Endothelial cell of umbilical vein (primary cell): ENCODE data around the gene RTL3. TPM values are rescaled to one million over a fixed set of nuclear protein-coding genes. Genes with fewer than 3 reads are reported as not detected.

ENCODE experiments used
- BruUV-seq: library from RNA; stranded (reverse); fragments of 400-500 nt; replicated peaks from 2 replicates; lab custom pipeline; 2021; lab: Mats Ljungman, UMichigan
- CTCF ChIA-PET: fragments of 300-600, 350-600 bp; sonication (Branson Sonifier 250); formaldehyde crosslinking; loops from one replicate; lab custom pipeline; 2021; ENCODE audit warnings: antibody characterized with exemption, inconsistent platforms; lab: Charles Lee
- POLR2A ChIA-PET: fragments of 300-600, 350-600 bp; sonication (Branson Sonifier 250); formaldehyde crosslinking; loops from one replicate; lab custom pipeline; 2021; ENCODE audit warnings: antibody characterized with exemption, inconsistent platforms; lab: Charles Lee
- DNase-seq: peaks from one replicate; pipeline ENCODE4 v3.0.0-alpha.2; 2011; ENCODE audit warnings: low read depth, low spot score
- FAIRE-seq: peaks from 2 replicates; lab custom pipeline; 2011; peaks lifted over from hg19 to GRCh38; lab: Jason Lieb, UNC
- H2AFZ ChIP-seq: 2 replicates; pipeline ENCODE4 v1.6.0; 2012; ENCODE audit warnings: low read depth, low read length, control low read depth, inconsistent platforms
- H3K27ac ChIP-seq: 2 replicates; pipeline ENCODE4 v1.5.1; 2011; ENCODE audit warnings: low read depth, mild to moderate bottlenecking, control low read depth, low read length, moderate library complexity; ENCODE audit not compliant: insufficient read depth
- H3K27me3 ChIP-seq, 2 experiments: 2 replicates each; pipeline versions ENCODE4 v1.6.0 to v1.6.1; 2011; ENCODE audit warnings: low read length in 2 of 2, mixed read lengths in 1 of 2; ENCODE audit not compliant: control insufficient read depth in 2 of 2, insufficient read depth in 2 of 2
- H3K36me3 ChIP-seq, 2 experiments: 2 replicates in 1 of 2; 3 replicates in 1 of 2; pipeline ENCODE4 v1.5.1; 2011; ENCODE audit warnings: low read length in 2 of 2, mild to moderate bottlenecking in 1 of 2, moderate library complexity in 1 of 2; ENCODE audit not compliant: control insufficient read depth in 2 of 2, insufficient read depth in 2 of 2; ENCODE audit errors: extremely low read depth in 1 of 2
- H3K4me1 ChIP-seq: 3 replicates; pipeline ENCODE4 v1.5.1; 2011; ENCODE audit warnings: mild to moderate bottlenecking, low read length; ENCODE audit not compliant: control insufficient read depth, insufficient read depth; ENCODE audit errors: extremely low read depth
- H3K4me2 ChIP-seq: 2 replicates; pipeline ENCODE4 v1.6.1; 2011; ENCODE audit warnings: low read length, control low read depth, mixed read lengths; ENCODE audit not compliant: insufficient read depth
- H3K4me3 ChIP-seq, 3 experiments: fragments of 200-600 bp in 1 of 3; sonication (generic), shearing (Covaris generic) in 1 of 3; replicated peaks in 1 of 3; 2 replicates each; pipeline ENCODE4 v1.5.1; 2011 to 2016; ENCODE audit warnings: control low read depth in 3 of 3, low read length in 3 of 3, mild to moderate bottlenecking in 2 of 3, inconsistent platforms in 1 of 3, low read depth in 1 of 3, moderate library complexity in 1 of 3; ENCODE audit not compliant: insufficient read depth in 1 of 3
- H3K79me2 ChIP-seq: 2 replicates; pipeline ENCODE4 v1.6.0; 2012; ENCODE audit warnings: low read length, inconsistent platforms; ENCODE audit not compliant: control insufficient read depth, insufficient read depth
- H3K9ac ChIP-seq: replicated peaks from 2 replicates; pipeline ENCODE3; 2011; ENCODE audit warnings: low read length, control low read depth; ENCODE audit not compliant: insufficient read depth; ENCODE audit errors: extremely low read depth
- H3K9me1 ChIP-seq: replicated peaks from 3 replicates; pipeline ENCODE4 v1.6.0; 2011; ENCODE audit warnings: mild to moderate bottlenecking, low read length; ENCODE audit not compliant: control insufficient read depth, insufficient read depth; ENCODE audit errors: extremely low read depth
- H3K9me3 ChIP-seq: replicated peaks from 2 replicates; pipeline ENCODE4 v1.5.1; 2012; ENCODE audit warnings: low read length, inconsistent platforms; ENCODE audit not compliant: control insufficient read depth, insufficient read depth
- H4K20me1 ChIP-seq: replicated peaks from 2 replicates; pipeline ENCODE3; 2011; ENCODE audit warnings: mild to moderate bottlenecking, low read length; ENCODE audit not compliant: control insufficient read depth, insufficient read depth; ENCODE audit errors: extremely low read depth
- EZH2 ChIP-seq: IDR thresholded peaks from 2 replicates; pipeline ENCODE4 v1.6.1; 2012; ENCODE audit warnings: borderline replicate concordance, low read depth, mild to moderate bottlenecking, moderate library complexity, low read length, inconsistent platforms; ENCODE audit not compliant: severe bottlenecking
- FOS ChIP-seq: IDR thresholded peaks from 2 replicates; pipeline ENCODE4 v1.6.1; 2011; ENCODE audit warnings: mild to moderate bottlenecking, low read length, moderate library complexity, borderline replicate concordance; ENCODE audit not compliant: insufficient read depth
- GATA2 ChIP-seq: IDR thresholded peaks from 2 replicates; pipeline ENCODE4 v1.7.0; 2011; ENCODE audit warnings: low read depth, mild to moderate bottlenecking, moderate library complexity, mixed read lengths, low read length; ENCODE audit not compliant: insufficient read length, insufficient read depth
- JUN ChIP-seq: IDR thresholded peaks from 2 replicates; pipeline ENCODE4 v1.6.1; 2011; ENCODE audit warnings: borderline replicate concordance, low read depth; ENCODE audit not compliant: insufficient read length, insufficient read depth
- MYC ChIP-seq: IDR thresholded peaks from one replicate; pipeline ENCODE4 v1.6.1; 2011; ENCODE audit warnings: mild to moderate bottlenecking, low read depth, low read length
- POLR2A ChIP-seq: IDR thresholded peaks from 2 replicates; pipeline ENCODE4 v1.6.1; 2012; ENCODE audit warnings: low read depth, mild to moderate bottlenecking, control low read depth, low read length
- POLR2AphosphoS5 ChIP-seq: IDR thresholded peaks from 2 replicates; pipeline ENCODE4 v1.6.1; 2012; ENCODE audit warnings: low read depth, mild to moderate bottlenecking, control low read depth, low read length, moderate library complexity; ENCODE audit not compliant: insufficient read depth
- dilution Hi-C: fragments of 300-500 bp; cut with MboI; formaldehyde crosslinking; loops from one replicate; pipeline ENCODE4 v1.15.0; 2019; ENCODE audit warnings: low sequenced_read_pairs; ENCODE audit not compliant: extremely low pct_ligation_motif_present
- intact Hi-C: fragments of 100-400 bp; cut with micrococcal nuclease; formaldehyde crosslinking; loops from one replicate; pipeline ENCODE4 v1.10.0; 2022
- polyA plus RNA-seq, 4 experiments: library from polyadenylated mRNA; depleted of rRNA in 3 of 4; stranded (reverse) in 3 of 4; unstranded in 1 of 4; fragments of >200 nt; gene quantifications; 2 replicates each; pipeline versions ENCODE4 v1.2.1 to v1.2.3, GENCODE V29; 2011 to 2012; ENCODE audit warnings: missing spikeins in 1 of 4
- total RNA-seq: library from RNA; stranded (reverse); gene quantifications from 2 replicates; pipeline ENCODE4 v1.2.3, GENCODE V29; 2021
- TF ChIP-seq, protein P1 (sequence below), 2 donors: IDR thresholded peaks; 1 replicate in 1 of 2; 2 replicates in 1 of 2; pipeline ENCODE4 v1.5.1; 2011; ENCODE audit warnings: low read length in 2 of 2, mild to moderate bottlenecking in 2 of 2, moderate library complexity in 2 of 2, control low read depth in 1 of 2, inconsistent platforms in 1 of 2, low read depth in 1 of 2; ENCODE audit not compliant: insufficient read depth in 1 of 2; ENCODE audit errors: extremely low read depth in 1 of 2
- TF ChIP-seq, protein P2 (sequence below): IDR thresholded peaks from 2 replicates; pipeline ENCODE4 v1.6.1; 2011; ENCODE audit not compliant: insufficient read depth, insufficient read length

Gene RTL3
- total and polyA plus RNA-seq, 2 donors (not counting 3 experiments of a cell fraction or from before 2014, with no cell fraction given), result 0.04 TPM; not detected in 1

DNA sequence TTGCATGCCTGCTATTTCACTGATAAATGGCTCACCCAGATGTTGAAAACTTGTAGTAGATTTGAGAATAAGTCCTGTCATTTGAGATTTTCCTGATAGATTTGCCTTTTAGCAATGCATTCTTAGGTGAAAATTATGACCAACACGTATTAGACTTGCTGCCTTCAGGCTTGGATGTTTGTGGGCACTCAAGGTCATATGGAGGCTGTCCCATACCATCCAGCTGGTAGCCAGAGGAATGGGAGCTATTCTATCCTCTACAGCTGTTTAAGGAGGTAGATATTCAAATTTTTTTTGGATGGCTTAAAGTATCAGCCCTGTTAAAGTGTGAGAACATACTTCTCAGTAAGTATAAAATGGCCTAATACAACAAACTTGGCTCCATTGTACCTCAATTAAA lies 34.7 kb downstream of the RTL3 start:
- Histone ChIP-seq H3K9me1 (no peaks in the 10 kb centered on the region), H3K4me1 (no peaks in the 10 kb centered on the region), H3K36me3 (no peaks in the 10 kb centered on the region), H3K9ac (no peak overlapping the region), H3K27ac (no peak overlapping the region), H4K20me1 (no peaks in the 10 kb centered on the region), H3K4me3 (no peak overlapping the region), H3K27me3 (no peaks in the 10 kb centered on the region), H3K9me3 (no peaks in the 10 kb centered on the region), H2AFZ (no peak overlapping the region), H3K4me2 (no peak overlapping the region), H3K79me2 (no peaks in the 10 kb centered on the region)
- ChIA-PET CTCF (no interaction called here), POLR2A (no interaction called here)
- intact Hi-C loops (no loop called here), dilution Hi-C loops (no loop called here)
- FAIRE-seq (no peak), DNase-seq (no peak)
- BruUV-seq, result no TSS peak
- TF ChIP-seq MYC (no peak), FOS (no peak), POLR2A (no peak)
- TF ChIP-seq, protein P1, sequence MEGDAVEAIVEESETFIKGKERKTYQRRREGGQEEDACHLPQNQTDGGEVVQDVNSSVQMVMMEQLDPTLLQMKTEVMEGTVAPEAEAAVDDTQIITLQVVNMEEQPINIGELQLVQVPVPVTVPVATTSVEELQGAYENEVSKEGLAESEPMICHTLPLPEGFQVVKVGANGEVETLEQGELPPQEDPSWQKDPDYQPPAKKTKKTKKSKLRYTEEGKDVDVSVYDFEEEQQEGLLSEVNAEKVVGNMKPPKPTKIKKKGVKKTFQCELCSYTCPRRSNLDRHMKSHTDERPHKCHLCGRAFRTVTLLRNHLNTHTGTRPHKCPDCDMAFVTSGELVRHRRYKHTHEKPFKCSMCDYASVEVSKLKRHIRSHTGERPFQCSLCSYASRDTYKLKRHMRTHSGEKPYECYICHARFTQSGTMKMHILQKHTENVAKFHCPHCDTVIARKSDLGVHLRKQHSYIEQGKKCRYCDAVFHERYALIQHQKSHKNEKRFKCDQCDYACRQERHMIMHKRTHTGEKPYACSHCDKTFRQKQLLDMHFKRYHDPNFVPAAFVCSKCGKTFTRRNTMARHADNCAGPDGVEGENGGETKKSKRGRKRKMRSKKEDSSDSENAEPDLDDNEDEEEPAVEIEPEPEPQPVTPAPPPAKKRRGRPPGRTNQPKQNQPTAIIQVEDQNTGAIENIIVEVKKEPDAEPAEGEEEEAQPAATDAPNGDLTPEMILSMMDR (IDR thresholded peaks at IDR 0.05; ENCODE audit: extremely low read depth in 1 of 2, insufficient read depth in 1 of 2, low read depth in 1 of 2, low read length in 2 of 2), result no peak

DNA sequence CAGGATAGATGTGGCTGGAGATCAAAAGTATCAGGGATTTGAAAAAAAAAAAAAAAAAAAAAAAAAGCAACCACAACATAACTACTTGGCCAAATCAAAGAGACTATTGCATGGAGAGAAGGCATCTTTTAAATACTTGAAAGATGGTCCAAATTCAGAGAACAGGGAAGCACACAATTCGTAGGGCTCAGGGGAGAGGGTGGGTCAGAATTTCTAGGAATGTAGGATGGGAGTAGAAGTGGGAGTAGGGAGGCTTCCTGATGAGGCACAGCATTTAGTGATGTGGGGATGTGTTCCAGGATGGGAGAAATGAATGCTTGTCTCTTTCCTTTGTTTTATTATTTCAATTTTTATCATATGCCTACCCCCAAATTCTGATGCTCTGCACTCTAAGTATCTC lies 36.3 kb downstream of the RTL3 start:
- FAIRE-seq, result no peak
- Histone ChIP-seq H3K36me3 (no peaks in the 10 kb centered on the region), H3K4me1 (no peaks in the 10 kb centered on the region), H3K4me3 (no peak overlapping the region), H3K79me2 (no peaks in the 10 kb centered on the region), H4K20me1 (no peaks in the 10 kb centered on the region), H3K4me2 (no peak overlapping the region), H2AFZ (no peak overlapping the region), H3K9me1 (no peaks in the 10 kb centered on the region), H3K27me3 (no peaks in the 10 kb centered on the region), H3K9me3 (no peaks in the 10 kb centered on the region), H3K27ac (no peak overlapping the region), H3K9ac (no peak overlapping the region)
- ChIA-PET CTCF (no interaction called here), POLR2A (no interaction called here)
- intact Hi-C loops (no loop called here), dilution Hi-C loops (no loop called here)
- no TSS peak for BruUV-seq
- no peak for TF ChIP-seq MYC
- TF ChIP-seq POLR2A, result no peak
- TF ChIP-seq, protein P1 (IDR thresholded peaks at IDR 0.05; ENCODE audit: extremely low read depth in 1 of 2, insufficient read depth in 1 of 2, low read depth in 1 of 2, low read length in 2 of 2), result no peak
- no peak for TF ChIP-seq JUN
- no peak for TF ChIP-seq FOS
- TF ChIP-seq, protein P2, sequence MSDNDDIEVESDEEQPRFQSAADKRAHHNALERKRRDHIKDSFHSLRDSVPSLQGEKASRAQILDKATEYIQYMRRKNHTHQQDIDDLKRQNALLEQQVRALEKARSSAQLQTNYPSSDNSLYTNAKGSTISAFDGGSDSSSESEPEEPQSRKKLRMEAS, result no peak
- TF ChIP-seq POLR2AphosphoS5, result no peak
- no peak for TF ChIP-seq GATA2
- no peak for TF ChIP-seq EZH2
- DNase-seq, result no peak
